SU-DHL-6 (cell line): Measurements from ENCODE around the gene RILPL2.

Experiments used
- H2AFZ ChIP-seq: fragments of 200-600 bp; sonication (generic); 2 replicates; pipeline ENCODE4 v1.6.1; 2014; ENCODE audit warnings: low read depth, mild to moderate bottlenecking, moderate library complexity, mixed read lengths, antibody characterized with exemption, low read length; ENCODE audit not compliant: severe bottlenecking
- H3F3A ChIP-seq: fragments of 200-600 bp; shearing (Covaris generic); 2 replicates; pipeline ENCODE4 v1.6.0; 2016; ENCODE audit warnings: antibody characterized with exemption, mild to moderate bottlenecking; ENCODE audit not compliant: insufficient read depth
- H3K27ac ChIP-seq: fragments of 200-600 bp; sonication (generic); 2 replicates; pipeline ENCODE4 v1.5.1; 2016; ENCODE audit warnings: low read depth, mild to moderate bottlenecking, low read length, moderate library complexity, mixed read lengths
- H3K27me3 ChIP-seq: fragments of 200-600 bp; sonication (generic), shearing (Covaris generic); 2 replicates; pipeline ENCODE4 v1.6.0; 2014; ENCODE audit warnings: mild to moderate bottlenecking, low read length
- H3K36me3 ChIP-seq: fragments of 200-600 bp; sonication (generic); 2 replicates; pipeline ENCODE4 v1.6.1; 2014; ENCODE audit warnings: mild to moderate bottlenecking, low read length, mixed read lengths
- H3K4me2 ChIP-seq: fragments of 300-600, 200-600 bp; shearing (Covaris generic), sonication (generic); 2 replicates; pipeline ENCODE4 v1.6.0; 2014; ENCODE audit warnings: low read length, low read depth, mild to moderate bottlenecking; ENCODE audit not compliant: poor library complexity, severe bottlenecking
- H3K4me3 ChIP-seq: fragments of 200-600 bp; sonication (generic); 2 replicates; pipeline ENCODE4 v1.5.1; 2014; ENCODE audit warnings: antibody characterized with exemption, low read length, mild to moderate bottlenecking, mixed read lengths; ENCODE audit not compliant: insufficient read depth, poor library complexity, severe bottlenecking
- H3K79me2 ChIP-seq: fragments of 200-600 bp; sonication (generic); 2 replicates; pipeline ENCODE4 v1.6.1; 2014; ENCODE audit warnings: mild to moderate bottlenecking, low read length, moderate library complexity; ENCODE audit not compliant: insufficient read depth
- H3K9ac ChIP-seq: fragments of 200-600 bp; sonication (generic); 2 replicates; pipeline ENCODE4 v1.7.0; 2014; ENCODE audit warnings: mild to moderate bottlenecking, low read length
- H3K9me2 ChIP-seq: fragments of 200-600 bp; sonication (generic); replicated peaks from 2 replicates; pipeline ENCODE4 v1.6.1; 2014; ENCODE audit warnings: low read length; ENCODE audit not compliant: insufficient read depth
- H3K9me3 ChIP-seq: fragments of 200-600 bp; sonication (generic); 2 replicates; pipeline ENCODE4 v1.6.1; 2014; ENCODE audit warnings: low read length, mixed read lengths; ENCODE audit not compliant: insufficient read depth
- H4K20me1 ChIP-seq: fragments of 200-600 bp; sonication (generic); 2 replicates; pipeline ENCODE4 v1.6.1; 2014; ENCODE audit warnings: low read depth, mild to moderate bottlenecking, antibody characterized with exemption, low read length, moderate library complexity, mixed read lengths
- CTCF ChIP-seq: fragments of 200-600 bp; sonication (generic); IDR thresholded peaks from one replicate; pipeline ENCODE4 v1.5.1; 2017; ENCODE audit warnings: antibody characterized with exemption, mild to moderate bottlenecking, low read length, moderate library complexity; ENCODE audit not compliant: insufficient read depth, poor library complexity, severe bottlenecking
- EZH2phosphoT487 ChIP-seq: fragments of 200-600 bp; sonication (generic), shearing (Covaris generic); conservative IDR thresholded peaks from 2 replicates; pipeline ENCODE4 v1.6.1; 2018; ENCODE audit warnings: mild to moderate bottlenecking, antibody characterized with exemption, low read length, moderate library complexity, mixed read lengths

The RILPL2 gene

DNA sequence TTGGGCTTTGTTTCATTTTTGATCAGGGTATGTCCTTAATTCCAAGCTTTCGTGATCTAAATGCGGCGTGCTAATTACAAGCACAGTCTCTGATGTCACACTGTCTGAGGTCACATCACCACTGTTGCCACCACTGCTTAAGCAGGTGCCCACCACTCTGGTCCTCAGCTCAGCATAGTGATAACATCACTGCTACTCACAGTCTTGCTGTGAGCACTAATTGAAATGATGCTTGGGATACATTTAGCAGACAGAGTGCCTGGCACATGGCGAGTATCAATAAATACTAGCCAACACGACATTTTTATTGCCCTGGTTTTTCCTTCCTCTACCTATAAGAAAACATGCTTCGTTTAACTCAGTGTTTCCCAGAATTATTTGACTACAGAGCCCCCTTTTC is 7.9 kb downstream of the RILPL2 start:
- H3K4me3 ChIP-seq: no peak overlapping the region
- no peaks in the 10 kb centered on the region for H3K79me2 ChIP-seq
- H3K27me3 ChIP-seq: no peaks in the 10 kb centered on the region
- H4K20me1 ChIP-seq: no peaks in the 10 kb centered on the region
- H2AFZ ChIP-seq: no peak overlapping the region
- no peak overlapping the region for H3K27ac ChIP-seq
- H3K4me2 ChIP-seq: no peak overlapping the region
- H3K9ac ChIP-seq: no peak overlapping the region
- TF ChIP-seq EZH2phosphoT487 (no peak), CTCF (no peak)
- H3K9me2 ChIP-seq: no peaks in the 10 kb centered on the region
- no peaks in the 10 kb centered on the region for H3F3A ChIP-seq
- no peaks in the 10 kb centered on the region for H3K9me3 ChIP-seq
- H3K36me3 ChIP-seq: no peaks in the 10 kb centered on the region

DNA sequence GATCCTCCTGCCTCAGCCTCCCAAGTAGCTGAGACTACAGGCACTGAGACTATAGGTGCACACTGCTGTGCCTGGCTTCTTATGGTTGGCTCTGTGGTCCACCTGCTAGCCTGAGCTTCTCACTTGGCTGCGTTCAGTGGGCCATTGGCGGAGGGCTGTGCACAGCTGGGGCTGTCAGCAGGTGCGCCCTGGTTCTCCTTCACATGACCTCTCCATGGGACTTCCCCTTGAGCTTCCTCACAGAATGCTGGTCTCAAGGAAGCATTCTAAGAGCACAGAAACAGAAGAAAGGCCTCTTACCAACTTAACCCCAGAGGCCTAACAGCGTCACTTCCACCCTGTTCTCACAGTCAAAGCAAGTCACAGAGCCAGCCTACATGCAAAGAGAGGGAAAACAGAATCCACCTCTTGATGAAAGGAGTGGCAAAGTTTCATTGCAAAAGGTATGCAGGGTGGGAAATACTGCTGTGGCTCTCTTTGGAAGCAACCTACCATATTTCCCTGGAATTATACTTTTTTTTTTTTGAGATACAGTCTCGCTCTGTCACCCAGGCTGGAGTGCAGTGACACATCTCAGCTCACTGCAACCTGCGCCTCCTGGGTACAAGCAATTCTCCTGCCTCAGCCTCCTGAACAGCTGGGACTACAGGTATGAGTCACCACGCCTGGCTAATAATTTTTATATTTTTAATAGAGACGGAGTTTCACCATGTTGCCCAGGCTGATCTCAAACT is 9.3 kb downstream of the RILPL2 start:
- no peak for TF ChIP-seq CTCF
- no peak for TF ChIP-seq EZH2phosphoT487

GRCh38 chr12:123421314-123421713 is 15.2 kb downstream of the RILPL2 start:
- H3K4me3 ChIP-seq: no peak overlapping the region
- no peaks in the 10 kb centered on the region for H3K27me3 ChIP-seq
- no peaks in the 10 kb centered on the region for H3K79me2 ChIP-seq
- H3K9ac ChIP-seq: no peak overlapping the region
- no peaks in the 10 kb centered on the region for H3K36me3 ChIP-seq
- H3F3A ChIP-seq: no peaks in the 10 kb centered on the region
- H3K4me2 ChIP-seq: no peak overlapping the region
- H4K20me1 ChIP-seq: no peaks in the 10 kb centered on the region
- TF ChIP-seq CTCF (no peak), EZH2phosphoT487 (no peak)
- no peak overlapping the region for H2AFZ ChIP-seq
- H3K27ac ChIP-seq: no peak overlapping the region
- no peaks in the 10 kb centered on the region for H3K9me2 ChIP-seq
- H3K9me3 ChIP-seq: no peaks in the 10 kb centered on the region

More for the DNA sequence above, 9.3 kb downstream of the RILPL2 start:
- H2AFZ ChIP-seq: no peak overlapping the region
- no peak overlapping the region for H3K9ac ChIP-seq
- no peak overlapping the region for H3K27ac ChIP-seq
- no peaks in the 10 kb centered on the region for H4K20me1 ChIP-seq
- no peaks in the 10 kb centered on the region for H3K9me2 ChIP-seq
- H3F3A ChIP-seq: no peaks in the 10 kb centered on the region
- no peak overlapping the region for H3K4me3 ChIP-seq
- no peaks in the 10 kb centered on the region for H3K9me3 ChIP-seq
- H3K36me3 ChIP-seq: no peaks in the 10 kb centered on the region
- H3K4me2 ChIP-seq: no peak overlapping the region
- H3K27me3 ChIP-seq: no peaks in the 10 kb centered on the region
- H3K79me2 ChIP-seq: no peaks in the 10 kb centered on the region
